HepG2 (cell line): Measurements from ENCODE around the gene MTIF2. TPM values are rescaled to one million over a fixed set of nuclear protein-coding genes. Genes with fewer than 3 reads are reported as not detected.

Experiments
- BRCA1 ChIP-seq: sonication (generic); formaldehyde crosslinking; IDR thresholded peaks from 2 replicates; pipeline ENCODE4 v1.4.0; 2020; ENCODE audit warnings: missing genetic modification reagents
- CENPT ChIP-seq: sonication (generic); formaldehyde crosslinking; IDR thresholded peaks from 2 replicates; pipeline ENCODE4 v1.8.0; 2022; ENCODE audit warnings: low read depth, mild to moderate bottlenecking, moderate library complexity, missing genetic modification reagents
- HIVEP1 ChIP-seq: sonication (generic); formaldehyde crosslinking; IDR thresholded peaks from 2 replicates; pipeline ENCODE4 v1.4.0; 2020; ENCODE audit warnings: mild to moderate bottlenecking, missing genetic modification reagents
- HMG20B ChIP-seq: conservative IDR thresholded peaks from 2 replicates; pipeline ENCODE4 v1.6.1; 2016; ENCODE audit warnings: missing genetic modification reagents, missing compliant biosample characterization
- MED13 ChIP-seq: sonication (generic); formaldehyde crosslinking; IDR thresholded peaks from 2 replicates; pipeline ENCODE4 v1.5.0; 2020; ENCODE audit warnings: missing genetic modification reagents
- REXO4 ChIP-seq: sonication (generic); formaldehyde crosslinking; IDR thresholded peaks from 2 replicates; pipeline ENCODE4 v1.8.0; 2022; ENCODE audit warnings: missing genetic modification reagents, mild to moderate bottlenecking, borderline replicate concordance
- SRF ChIP-seq: IDR thresholded peaks from 2 replicates; pipeline ENCODE4 v1.6.1; 2011; ENCODE audit warnings: mild to moderate bottlenecking, low read depth, low read length, moderate library complexity
- XBP1 ChIP-seq: sonication (generic); formaldehyde crosslinking; IDR thresholded peaks from 2 replicates; pipeline ENCODE4 v1.5.0; 2020; ENCODE audit warnings: missing genetic modification reagents
- ZEB1 ChIP-seq: IDR thresholded peaks from 2 replicates; pipeline ENCODE4 v1.6.1; 2012; ENCODE audit warnings: mild to moderate bottlenecking, low read depth, inconsistent platforms; ENCODE audit not compliant: insufficient replicate concordance
- ZFP37 ChIP-seq: sonication (generic); formaldehyde crosslinking; IDR thresholded peaks from 2 replicates; pipeline ENCODE4 v1.4.0; 2020; ENCODE audit warnings: missing genetic modification reagents, borderline replicate concordance
- ZNF253 ChIP-seq: sonication (generic); formaldehyde crosslinking; IDR thresholded peaks from 2 replicates; pipeline ENCODE4 v1.8.0; 2022; ENCODE audit warnings: mild to moderate bottlenecking, missing genetic modification reagents, borderline replicate concordance
- ZNF572 ChIP-seq: sonication (generic); formaldehyde crosslinking; IDR thresholded peaks from 2 replicates; pipeline ENCODE4 v1.5.1; 2020; ENCODE audit warnings: mild to moderate bottlenecking, missing genetic modification reagents
- ZNF772 ChIP-seq: sonication (generic); formaldehyde crosslinking; IDR thresholded peaks from 2 replicates; pipeline ENCODE4 v1.5.0; 2020; ENCODE audit warnings: mild to moderate bottlenecking, missing genetic modification reagents
- ZNF773 ChIP-seq: sonication (generic); formaldehyde crosslinking; IDR thresholded peaks from 2 replicates; pipeline ENCODE4 v1.4.0; 2020; ENCODE audit warnings: missing genetic modification reagents, borderline replicate concordance
- polyA plus RNA-seq, 8 experiments: library from polyadenylated mRNA; depleted of rRNA in 3 of 8; stranded (reverse) in 7 of 8; unstranded in 1 of 8; fragments of >200 nt; fragmentation: Illumina TruSeq in 4 of 8; extraction: Trizol in 4 of 8; gene quantifications; 2 replicates each; pipeline versions ENCODE4 v1.2.1 to v1.2.3, GENCODE V29; 2011 to 2016; ENCODE audit warnings: low read depth in 4 of 8, missing spikeins in 1 of 8, mixed read lengths in 1 of 8; ENCODE audit not compliant: insufficient read depth in 1 of 8
- total RNA-seq, 5 experiments: library from RNA; depleted of rRNA; stranded (reverse); fragments of >200 nt; fragmentation: Illumina TruSeq; extraction: Trizol; gene quantifications; 2 replicates each; pipeline ENCODE4 v1.2.3, GENCODE V29; 2016; ENCODE audit warnings: low read depth in 1 of 5
- TF ChIP-seq, protein P1 (sequence below): sonication (generic); formaldehyde crosslinking; IDR thresholded peaks from 2 replicates; pipeline ENCODE4 v1.5.0; 2020; ENCODE audit warnings: mild to moderate bottlenecking, missing genetic modification reagents
- TF ChIP-seq, protein P2 (sequence below): sonication (generic); formaldehyde crosslinking; IDR thresholded peaks from 2 replicates; pipeline ENCODE4 v1.4.0; 2020; ENCODE audit warnings: mild to moderate bottlenecking, missing genetic modification reagents
- TF ChIP-seq, protein P3 (sequence below): sonication (generic); formaldehyde crosslinking; IDR thresholded peaks from 2 replicates; pipeline ENCODE4 v1.8.0; 2022; ENCODE audit warnings: mild to moderate bottlenecking, missing genetic modification reagents, moderate library complexity

MTIF2 gene
- total and polyA plus RNA-seq, 2 of the 13 experiments (the other 11 are each of a cell fraction or from before 2014, with no cell fraction given) = 32.1 to 92.1 TPM

DNA sequence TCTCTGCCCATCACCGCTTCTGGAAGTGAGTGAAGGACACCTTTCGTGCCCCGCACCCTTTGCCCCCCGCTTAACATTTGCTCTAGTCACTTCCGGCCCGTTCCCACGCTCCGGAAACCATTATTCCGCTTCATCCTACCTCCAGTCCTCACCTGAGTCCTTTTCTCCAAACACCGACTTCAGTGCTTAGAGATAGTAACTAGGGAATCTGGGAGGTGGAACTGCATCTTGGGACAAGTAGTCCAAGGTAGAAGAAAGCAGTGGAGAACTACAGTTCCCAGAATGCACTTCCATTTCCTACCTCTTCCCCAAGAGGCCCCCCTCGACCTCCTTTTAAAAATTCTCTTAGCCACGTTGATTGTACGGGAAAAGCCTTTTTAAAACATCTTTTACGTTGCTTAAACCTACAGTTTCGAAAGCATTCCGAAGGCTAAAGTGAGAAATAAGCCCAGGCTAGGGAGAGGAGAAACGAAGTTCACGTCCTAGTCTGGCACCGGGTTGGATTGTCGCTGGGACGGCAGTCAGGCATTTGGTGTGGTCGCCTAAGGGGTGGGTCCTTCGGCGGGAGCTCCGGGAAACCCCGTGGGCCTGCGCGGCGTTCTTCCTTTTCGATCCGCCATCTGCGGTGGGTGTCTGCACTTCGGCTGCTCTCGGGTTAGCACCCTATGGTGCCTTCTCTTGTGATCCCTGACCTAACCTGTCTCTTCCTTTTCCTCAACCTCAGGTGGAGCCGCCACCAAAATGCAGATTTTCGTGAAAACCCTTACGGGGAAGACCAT lies 36.8 kb downstream of the MTIF2 start, which contains the start of the genes CLHC1 and RPS27A (continued):
- peak; percentile 87; the same call in 1 of the 2 replicates for TF ChIP-seq MED13 (CRISPR knock-in tag)
- no peak for TF ChIP-seq REXO4 (CRISPR knock-in tag)
- TF ChIP-seq ZNF772 (CRISPR knock-in tag) = 0 out of 2 replicates have a peak, but pooled peaks have one; percentile 3
- 0 out of 2 replicates have a peak, but pooled peaks have one; percentile 67 for TF ChIP-seq BRCA1 (CRISPR knock-in tag)
- TF ChIP-seq, protein P1, sequence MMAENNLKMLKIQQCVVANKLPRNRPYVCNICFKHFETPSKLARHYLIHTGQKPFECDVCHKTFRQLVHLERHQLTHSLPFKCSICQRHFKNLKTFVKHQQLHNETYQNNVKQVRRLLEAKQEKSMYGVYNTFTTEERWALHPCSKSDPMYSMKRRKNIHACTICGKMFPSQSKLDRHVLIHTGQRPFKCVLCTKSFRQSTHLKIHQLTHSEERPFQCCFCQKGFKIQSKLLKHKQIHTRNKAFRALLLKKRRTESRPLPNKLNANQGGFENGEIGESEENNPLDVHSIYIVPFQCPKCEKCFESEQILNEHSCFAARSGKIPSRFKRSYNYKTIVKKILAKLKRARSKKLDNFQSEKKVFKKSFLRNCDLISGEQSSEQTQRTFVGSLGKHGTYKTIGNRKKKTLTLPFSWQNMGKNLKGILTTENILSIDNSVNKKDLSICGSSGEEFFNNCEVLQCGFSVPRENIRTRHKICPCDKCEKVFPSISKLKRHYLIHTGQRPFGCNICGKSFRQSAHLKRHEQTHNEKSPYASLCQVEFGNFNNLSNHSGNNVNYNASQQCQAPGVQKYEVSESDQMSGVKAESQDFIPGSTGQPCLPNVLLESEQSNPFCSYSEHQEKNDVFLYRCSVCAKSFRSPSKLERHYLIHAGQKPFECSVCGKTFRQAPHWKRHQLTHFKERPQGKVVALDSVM (CRISPR knock-in tag) = peak; percentile 42; the same call in 1 of the 2 replicates
- TF ChIP-seq, protein P2, sequence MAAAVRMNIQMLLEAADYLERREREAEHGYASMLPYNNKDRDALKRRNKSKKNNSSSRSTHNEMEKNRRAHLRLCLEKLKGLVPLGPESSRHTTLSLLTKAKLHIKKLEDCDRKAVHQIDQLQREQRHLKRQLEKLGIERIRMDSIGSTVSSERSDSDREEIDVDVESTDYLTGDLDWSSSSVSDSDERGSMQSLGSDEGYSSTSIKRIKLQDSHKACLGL (CRISPR knock-in tag) = peak; percentile 61; the same call in 1 of the 2 replicates
- peak; percentile 93 for TF ChIP-seq HIVEP1 (CRISPR knock-in tag)
- TF ChIP-seq, protein P3, sequence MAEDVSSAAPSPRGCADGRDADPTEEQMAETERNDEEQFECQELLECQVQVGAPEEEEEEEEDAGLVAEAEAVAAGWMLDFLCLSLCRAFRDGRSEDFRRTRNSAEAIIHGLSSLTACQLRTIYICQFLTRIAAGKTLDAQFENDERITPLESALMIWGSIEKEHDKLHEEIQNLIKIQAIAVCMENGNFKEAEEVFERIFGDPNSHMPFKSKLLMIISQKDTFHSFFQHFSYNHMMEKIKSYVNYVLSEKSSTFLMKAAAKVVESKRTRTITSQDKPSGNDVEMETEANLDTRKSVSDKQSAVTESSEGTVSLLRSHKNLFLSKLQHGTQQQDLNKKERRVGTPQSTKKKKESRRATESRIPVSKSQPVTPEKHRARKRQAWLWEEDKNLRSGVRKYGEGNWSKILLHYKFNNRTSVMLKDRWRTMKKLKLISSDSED = no peak
- TF ChIP-seq XBP1 (CRISPR knock-in tag) = peak; percentile 4; the same call in 1 of the 2 replicates
- no peak for TF ChIP-seq CENPT (CRISPR knock-in tag)
- TF ChIP-seq ZEB1 = peak; percentile 96
- peak; percentile 85; the same call in 1 of the 2 replicates for TF ChIP-seq ZNF773
- TF ChIP-seq HMG20B (CRISPR knock-in tag) = peak; percentile 35; the same call in 1 of the 2 replicates
- TF ChIP-seq ZNF572 = no peak
- no peak; the same call in 1 of the 2 replicates for TF ChIP-seq SRF
- 0 out of 2 replicates have a peak, but pooled peaks have one; percentile 40 for TF ChIP-seq ZFP37 (CRISPR knock-in tag)
- no peak for TF ChIP-seq ZNF253 (CRISPR knock-in tag)
